Endothelial cell (in vitro differentiated cells): ENCODE measurements around the gene TMED10. TPM values are rescaled to one million over a fixed set of nuclear protein-coding genes. Genes with fewer than 3 reads are reported as not detected.
"Not testable (repeated sequence)": the region's sequence is repeated elsewhere in the genome, so short reads cannot be mapped to it uniquely, and the experiment has no call there.

Source experiments
- DNase-seq: peaks from one replicate; pipeline ENCODE4 v3.0.0; 2021; ENCODE audit warnings: low spot score
- H3K27ac Mint-ChIP-seq: one replicate; pipeline ENCODE4 v1.8.0; 2021; ENCODE audit warnings: mixed read lengths, inconsistent platforms; ENCODE audit not compliant: unreplicated experiment
- H3K27me3 Mint-ChIP-seq: one replicate; pipeline ENCODE4 v1.8.0; 2021; ENCODE audit warnings: mild to moderate bottlenecking, moderate library complexity, mixed read lengths, inconsistent platforms; ENCODE audit not compliant: unreplicated experiment
- H3K36me3 Mint-ChIP-seq: one replicate; pipeline ENCODE4 v1.8.0; 2021; ENCODE audit warnings: mild to moderate bottlenecking, low read depth, mixed read lengths, inconsistent platforms; ENCODE audit not compliant: unreplicated experiment
- H3K4me1 Mint-ChIP-seq: one replicate; pipeline ENCODE4 v1.8.0; 2021; ENCODE audit warnings: mild to moderate bottlenecking, mixed read lengths, inconsistent platforms; ENCODE audit not compliant: unreplicated experiment
- H3K4me3 Mint-ChIP-seq: one replicate; pipeline ENCODE4 v1.8.0; 2021; ENCODE audit warnings: mild to moderate bottlenecking, mixed read lengths, inconsistent platforms; ENCODE audit not compliant: unreplicated experiment
- H3K9me3 Mint-ChIP-seq: one replicate; pipeline ENCODE4 v1.8.0; 2021; ENCODE audit warnings: mixed read lengths, inconsistent platforms; ENCODE audit not compliant: unreplicated experiment
- CTCF ChIP-seq: fragments of 200-600 bp; sonication (generic); IDR thresholded peaks from one replicate; pipeline ENCODE4 v1.5.0; 2021; ENCODE audit warnings: antibody characterized with exemption; ENCODE audit not compliant: unreplicated experiment
- total RNA-seq: library from RNA; stranded (reverse); fragmentation: NEBNext Ultra II Directional; extraction: Animal tissue kit (Norgen Biotek cat#: 25700); gene quantifications from one replicate; pipeline ENCODE4 v1.2.1, GENCODE V29; 2021; ENCODE audit not compliant: unreplicated experiment

The TMED10 gene
- total RNA-seq, 1 donor from 2014 or later: 312 TPM

GRCh38 chr14:75183225-75183624 lies 6.8 kb upstream of the TMED10 start:
- no peak for TF ChIP-seq CTCF
- Mint-ChIP-seq H3K9me3 (no peaks in the 10 kb centered on the region), H3K4me3 (no peak overlapping the region), H3K4me1 (peaks cover 4% of the 10 kb centered on the region), H3K36me3 (no peaks in the 10 kb centered on the region), H3K27ac (no peak overlapping the region), H3K27me3 (peaks cover 4% of the 10 kb centered on the region)
- no peak for DNase-seq

GRCh38 chr14:75182821-75183220 lies 6.4 kb upstream of the TMED10 start:
- no peak for DNase-seq
- TF ChIP-seq CTCF: no peak
- no peak overlapping the region for H3K4me3 Mint-ChIP-seq
- H3K27me3 Mint-ChIP-seq: peaks cover 4% of the 10 kb centered on the region
- H3K36me3 Mint-ChIP-seq: no peaks in the 10 kb centered on the region
- H3K9me3 Mint-ChIP-seq: no peaks in the 10 kb centered on the region
- no peak overlapping the region for H3K27ac Mint-ChIP-seq
- peaks cover 4% of the 10 kb centered on the region for H3K4me1 Mint-ChIP-seq

GRCh38 chr14:75182163-75182562 lies 5.8 kb upstream of the TMED10 start:
- H3K27ac Mint-ChIP-seq, H3K36me3 Mint-ChIP-seq, H3K4me1 Mint-ChIP-seq, H3K4me3 Mint-ChIP-seq, H3K9me3 Mint-ChIP-seq, DNase-seq, H3K27me3 Mint-ChIP-seq: not testable (repeated sequence)

GRCh38 chr14:75181293-75182062 lies 5.1 kb upstream of the TMED10 start:
- Mint-ChIP-seq H3K27me3 (peaks cover 9% of the 10 kb centered on the region), H3K4me3 (no peak overlapping the region), H3K4me1 (peaks cover 7% of the 10 kb centered on the region), H3K36me3 (no peaks in the 10 kb centered on the region), H3K9me3 (no peaks in the 10 kb centered on the region), H3K27ac (no peak overlapping the region)
- DNase-seq: no peak
- no peak for TF ChIP-seq CTCF

- Mint-ChIP-seq H3K36me3 (peaks cover 3% of the 10 kb centered on the region), H3K4me1 (peaks cover 26% of the 10 kb centered on the region), H3K4me3 (peak overlapping the region; percentile 99), H3K27me3 (peaks cover 11% of the 10 kb centered on the region), H3K27ac (peak overlapping the region; percentile 100), H3K9me3 (no peaks in the 10 kb centered on the region)
- DNase-seq: no peak
- no peak for TF ChIP-seq CTCF
Measured at GRCh38 chr14:75175677-75176141, 703 bp downstream of the TMED10 start.
